GM23338 (cell line): ENCODE measurements around the gene HOXA9. TPM values are rescaled to one million over a fixed set of nuclear protein-coding genes. Genes with fewer than 3 reads are reported as not detected.

Source experiments
- ATAC-seq: fragments of 200-7000 bp; cut with Tn5 transposase; 3 replicates; pipeline ENCODE4 v1.9.1; 2020
- DNase-seq: peaks from one replicate; pipeline ENCODE4 v3.0.0-alpha.2; 2015; ENCODE audit warnings: low spot score
- H2AFZ ChIP-seq: fragments of 200-600 bp; sonication (generic); 2 replicates; pipeline ENCODE4 v1.8.0; 2016; ENCODE audit warnings: antibody characterized with exemption, mild to moderate bottlenecking, moderate library complexity
- H3F3A ChIP-seq: fragments of 200-600 bp; sonication (generic); replicated peaks from 2 replicates; pipeline ENCODE4 v1.8.0; 2017; ENCODE audit warnings: antibody characterized with exemption, mixed run types, low read depth
- H3K27ac ChIP-seq: fragments of 200-600 bp; sonication (generic); 2 replicates; pipeline ENCODE4 v1.6.1; 2016; ENCODE audit warnings: low read depth
- H3K27me3 ChIP-seq: fragments of 200-600 bp; sonication (generic); 2 replicates; pipeline ENCODE4 v1.8.0; 2016; ENCODE audit warnings: mild to moderate bottlenecking, mixed run types, moderate library complexity; ENCODE audit not compliant: insufficient read depth
- H3K36me3 ChIP-seq: fragments of 200-600 bp; sonication (generic); 2 replicates; pipeline ENCODE4 v1.8.0; 2016; ENCODE audit warnings: mild to moderate bottlenecking; ENCODE audit not compliant: insufficient read depth
- H3K4me1 ChIP-seq: fragments of 200-600 bp; sonication (generic); 2 replicates; pipeline ENCODE4 v1.8.0; 2016; ENCODE audit warnings: mild to moderate bottlenecking, moderate library complexity; ENCODE audit not compliant: insufficient read depth
- H3K4me2 ChIP-seq: fragments of 200-600 bp; sonication (generic); 2 replicates; pipeline ENCODE4 v1.7.1; 2017; ENCODE audit warnings: mixed run types
- H3K4me3 ChIP-seq: fragments of 200-600 bp; sonication (generic); 2 replicates; pipeline ENCODE4 v1.6.1; 2016; ENCODE audit warnings: mixed run types
- H3K79me2 ChIP-seq: fragments of 200-600 bp; sonication (generic); replicated peaks from 2 replicates; pipeline ENCODE4 v1.8.0; 2017; ENCODE audit warnings: mild to moderate bottlenecking; ENCODE audit not compliant: insufficient read depth
- H3K9me2 ChIP-seq: fragments of 200-600 bp; sonication (generic); 2 replicates; pipeline ENCODE4 v1.8.0; 2017; ENCODE audit not compliant: insufficient read depth
- H4K20me1 ChIP-seq: fragments of 200-600 bp; sonication (generic); replicated peaks from 2 replicates; pipeline ENCODE4 v1.8.0; 2017; ENCODE audit warnings: mild to moderate bottlenecking; ENCODE audit not compliant: insufficient read depth
- H3K27ac Mint-ChIP-seq: 2 replicates; pipeline ENCODE4 v1.8.0; 2020; ENCODE audit warnings: inconsistent platforms, mild to moderate bottlenecking, moderate library complexity, mixed read lengths
- H3K27me3 Mint-ChIP-seq: 3 replicates; pipeline ENCODE4 v1.8.0; 2022; ENCODE audit warnings: low read depth, mild to moderate bottlenecking, moderate library complexity, mixed read lengths, inconsistent platforms; ENCODE audit not compliant: insufficient read depth, poor library complexity
- H3K36me3 Mint-ChIP-seq: 3 replicates; pipeline ENCODE4 v1.8.0; 2021; ENCODE audit warnings: low read depth, mild to moderate bottlenecking, inconsistent platforms, moderate library complexity, mixed read lengths
- H3K4me1 Mint-ChIP-seq: 3 replicates; pipeline ENCODE4 v1.8.0; 2020; ENCODE audit warnings: mild to moderate bottlenecking, inconsistent platforms, mixed read lengths
- H3K4me3 Mint-ChIP-seq: 3 replicates; pipeline ENCODE4 v1.8.0; 2021; ENCODE audit warnings: moderate library complexity, mild to moderate bottlenecking, inconsistent platforms, mixed read lengths
- H3K9me3 Mint-ChIP-seq: 3 replicates; pipeline ENCODE4 v1.8.0; 2020; ENCODE audit warnings: moderate library complexity, mild to moderate bottlenecking, inconsistent platforms, mixed read lengths
- EZH2 ChIP-seq: fragments of 200-600 bp; sonication (generic); IDR thresholded peaks from one replicate; pipeline ENCODE4 v1.8.0; 2017; ENCODE audit warnings: antibody characterized with exemption, mild to moderate bottlenecking, low read depth; ENCODE audit not compliant: unreplicated experiment
- EZH2phosphoT487 ChIP-seq: fragments of 200-600 bp; sonication (generic); IDR thresholded peaks from one replicate; pipeline ENCODE4 v1.8.1; 2018; ENCODE audit warnings: antibody characterized with exemption; ENCODE audit not compliant: unreplicated experiment
- JUNB ChIP-seq: IDR thresholded peaks from one replicate; pipeline ENCODE4 v1.6.1; 2016; ENCODE audit warnings: antibody characterized with exemption; ENCODE audit not compliant: unreplicated experiment
- STAT1 ChIP-seq: IDR thresholded peaks from one replicate; pipeline ENCODE4 v1.6.1; 2016; ENCODE audit warnings: antibody characterized with exemption; ENCODE audit not compliant: unreplicated experiment
- ZNF114 ChIP-seq: fragments of 250-450 bp; sonication (Bioruptor Pico); IDR thresholded peaks from 2 replicates; pipeline ENCODE4 v1.5.0; 2020; ENCODE audit warnings: mild to moderate bottlenecking, moderate library complexity
- ZNF331 ChIP-seq: fragments of 250-450 bp; sonication (Bioruptor Pico); IDR thresholded peaks from 2 replicates; pipeline ENCODE4 v1.5.0; 2020; ENCODE audit warnings: low read depth, mild to moderate bottlenecking, moderate library complexity
- polyA plus RNA-seq: library from polyadenylated mRNA; unstranded; fragments of >200 nt; fragmentation: Nextera tagmentation; extraction: Ambion mirVana; gene quantifications from 2 replicates; pipeline ENCODE4 v1.2.1, GENCODE V29; 2016
- total RNA-seq: library from RNA; depleted of rRNA; stranded (reverse); fragments of >200 nt; shearing (Covaris generic); gene quantifications from 2 replicates; pipeline ENCODE4 v1.2.3, GENCODE V29; 2014
- TF ChIP-seq, protein P1 (sequence below): fragments of 250-450 bp; sonication (Bioruptor Pico); IDR thresholded peaks from 2 replicates; pipeline ENCODE4 v1.5.0; 2020; ENCODE audit warnings: mild to moderate bottlenecking, moderate library complexity
- TF ChIP-seq, protein P2 (sequence below): IDR thresholded peaks from one replicate; pipeline ENCODE4 v1.6.1; 2018; ENCODE audit warnings: antibody characterized with exemption; ENCODE audit not compliant: unreplicated experiment
- TF ChIP-seq, protein P3 (sequence below), 2 experiments: fragments of 200-600 bp in 1 of 2; sonication (generic) in 1 of 2; conservative IDR thresholded peaks; 2 replicates each; pipeline versions ENCODE4 v1.5.1 to v1.6.1; 2016 to 2017; ENCODE audit warnings: antibody characterized with exemption in 2 of 2, low read depth in 2 of 2, mild to moderate bottlenecking in 2 of 2, moderate library complexity in 1 of 2

HOXA9 gene
- total and polyA plus RNA-seq, 2 experiments from 2014 or later, result not detected

DNA sequence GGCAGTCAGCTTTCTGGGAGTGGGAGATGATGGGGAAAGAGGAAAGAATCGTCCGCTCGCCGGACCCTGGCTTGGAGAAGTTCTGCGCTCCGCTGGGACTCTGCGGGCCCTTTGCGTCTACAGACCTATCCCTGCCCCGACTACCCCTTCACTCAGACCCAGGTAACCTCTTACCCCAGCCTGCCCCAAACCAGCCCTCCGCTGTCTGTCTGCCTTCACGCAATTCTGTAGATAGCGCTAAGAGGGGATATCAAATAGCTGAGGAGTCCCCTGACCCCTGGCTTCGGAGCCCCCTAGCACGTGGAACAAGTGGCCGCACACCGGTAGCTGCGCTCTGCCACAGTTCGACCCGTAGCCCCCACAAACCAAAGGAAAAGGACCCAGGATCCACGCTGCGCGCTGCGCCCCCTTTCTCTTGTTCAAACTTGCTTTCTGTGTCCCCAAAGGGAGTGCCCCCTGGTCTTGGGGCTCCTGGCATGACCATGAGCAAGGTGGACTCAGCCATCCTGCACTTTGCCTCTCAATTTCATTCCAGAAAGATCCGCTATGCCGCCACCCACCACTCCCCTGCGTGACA, 41.8 kb downstream of the HOXA9 start:
- Histone ChIP-seq H3K4me1 (peaks cover 14% of the 10 kb centered on the region; the same call in 1 of the 2 replicates), H2AFZ (no peak overlapping the region), H3K27me3 (peaks cover 100% of the 10 kb centered on the region), H3F3A (peaks cover 62% of the 10 kb centered on the region), H3K4me2 (no peak overlapping the region), H3K79me2 (no peaks in the 10 kb centered on the region), H3K4me3 (no peak overlapping the region), H3K36me3 (no peaks in the 10 kb centered on the region), H4K20me1 (peaks cover 73% of the 10 kb centered on the region), H3K27ac (no peak overlapping the region), H3K9me2 (no peaks in the 10 kb centered on the region)
- no peaks in the 10 kb centered on the region for H3K36me3 Mint-ChIP-seq
- H3K4me1 Mint-ChIP-seq, result peaks cover 16% of the 10 kb centered on the region
- peak; percentile 31 for DNase-seq
- H3K4me3 Mint-ChIP-seq, result no peak overlapping the region
- H3K27ac Mint-ChIP-seq, result no peak overlapping the region
- peak; percentile 62 for TF ChIP-seq EZH2
- no peak for TF ChIP-seq JUNB
- no peak for TF ChIP-seq ZNF331
- peaks cover 6% of the 10 kb centered on the region; the same call in 1 of the 3 replicates for H3K9me3 Mint-ChIP-seq
- ATAC-seq, result peak; percentile 53
- H3K27me3 Mint-ChIP-seq, result peaks cover 100% of the 10 kb centered on the region

DNA sequence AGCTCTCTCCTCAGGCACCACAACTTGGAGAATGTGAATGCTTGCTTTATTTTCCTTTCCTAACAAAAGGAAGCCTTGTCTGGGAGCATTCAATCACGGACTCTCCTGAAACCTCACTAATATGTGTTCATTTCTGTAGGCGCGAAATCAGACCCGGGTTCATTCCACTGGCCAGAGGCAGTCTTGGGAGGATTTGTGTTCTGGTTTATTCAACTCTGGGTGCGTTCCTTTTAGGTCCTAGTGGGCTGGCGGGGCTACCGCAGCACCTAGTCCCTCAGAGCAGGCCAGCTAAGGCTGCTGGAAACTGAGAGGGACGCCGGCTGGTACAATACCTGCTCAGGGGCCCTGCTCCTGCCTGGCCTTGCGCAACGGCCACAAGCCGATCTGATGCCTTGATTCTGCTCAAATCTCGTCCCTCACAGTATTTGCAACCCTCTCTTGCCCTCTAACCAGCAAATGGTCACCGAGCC, 42.3 kb downstream of the HOXA9 start:
- peak; percentile 66 for ATAC-seq
- no peaks in the 10 kb centered on the region for H3K36me3 Mint-ChIP-seq
- H3K4me3 Mint-ChIP-seq, result no peak overlapping the region
- H3K4me1 ChIP-seq, result peaks cover 20% of the 10 kb centered on the region
- peaks cover 62% of the 10 kb centered on the region for H3F3A ChIP-seq
- peaks cover 71% of the 10 kb centered on the region for H4K20me1 ChIP-seq
- H2AFZ ChIP-seq, result no peak overlapping the region
- H3K9me2 ChIP-seq, result no peaks in the 10 kb centered on the region
- TF ChIP-seq, protein P1, sequence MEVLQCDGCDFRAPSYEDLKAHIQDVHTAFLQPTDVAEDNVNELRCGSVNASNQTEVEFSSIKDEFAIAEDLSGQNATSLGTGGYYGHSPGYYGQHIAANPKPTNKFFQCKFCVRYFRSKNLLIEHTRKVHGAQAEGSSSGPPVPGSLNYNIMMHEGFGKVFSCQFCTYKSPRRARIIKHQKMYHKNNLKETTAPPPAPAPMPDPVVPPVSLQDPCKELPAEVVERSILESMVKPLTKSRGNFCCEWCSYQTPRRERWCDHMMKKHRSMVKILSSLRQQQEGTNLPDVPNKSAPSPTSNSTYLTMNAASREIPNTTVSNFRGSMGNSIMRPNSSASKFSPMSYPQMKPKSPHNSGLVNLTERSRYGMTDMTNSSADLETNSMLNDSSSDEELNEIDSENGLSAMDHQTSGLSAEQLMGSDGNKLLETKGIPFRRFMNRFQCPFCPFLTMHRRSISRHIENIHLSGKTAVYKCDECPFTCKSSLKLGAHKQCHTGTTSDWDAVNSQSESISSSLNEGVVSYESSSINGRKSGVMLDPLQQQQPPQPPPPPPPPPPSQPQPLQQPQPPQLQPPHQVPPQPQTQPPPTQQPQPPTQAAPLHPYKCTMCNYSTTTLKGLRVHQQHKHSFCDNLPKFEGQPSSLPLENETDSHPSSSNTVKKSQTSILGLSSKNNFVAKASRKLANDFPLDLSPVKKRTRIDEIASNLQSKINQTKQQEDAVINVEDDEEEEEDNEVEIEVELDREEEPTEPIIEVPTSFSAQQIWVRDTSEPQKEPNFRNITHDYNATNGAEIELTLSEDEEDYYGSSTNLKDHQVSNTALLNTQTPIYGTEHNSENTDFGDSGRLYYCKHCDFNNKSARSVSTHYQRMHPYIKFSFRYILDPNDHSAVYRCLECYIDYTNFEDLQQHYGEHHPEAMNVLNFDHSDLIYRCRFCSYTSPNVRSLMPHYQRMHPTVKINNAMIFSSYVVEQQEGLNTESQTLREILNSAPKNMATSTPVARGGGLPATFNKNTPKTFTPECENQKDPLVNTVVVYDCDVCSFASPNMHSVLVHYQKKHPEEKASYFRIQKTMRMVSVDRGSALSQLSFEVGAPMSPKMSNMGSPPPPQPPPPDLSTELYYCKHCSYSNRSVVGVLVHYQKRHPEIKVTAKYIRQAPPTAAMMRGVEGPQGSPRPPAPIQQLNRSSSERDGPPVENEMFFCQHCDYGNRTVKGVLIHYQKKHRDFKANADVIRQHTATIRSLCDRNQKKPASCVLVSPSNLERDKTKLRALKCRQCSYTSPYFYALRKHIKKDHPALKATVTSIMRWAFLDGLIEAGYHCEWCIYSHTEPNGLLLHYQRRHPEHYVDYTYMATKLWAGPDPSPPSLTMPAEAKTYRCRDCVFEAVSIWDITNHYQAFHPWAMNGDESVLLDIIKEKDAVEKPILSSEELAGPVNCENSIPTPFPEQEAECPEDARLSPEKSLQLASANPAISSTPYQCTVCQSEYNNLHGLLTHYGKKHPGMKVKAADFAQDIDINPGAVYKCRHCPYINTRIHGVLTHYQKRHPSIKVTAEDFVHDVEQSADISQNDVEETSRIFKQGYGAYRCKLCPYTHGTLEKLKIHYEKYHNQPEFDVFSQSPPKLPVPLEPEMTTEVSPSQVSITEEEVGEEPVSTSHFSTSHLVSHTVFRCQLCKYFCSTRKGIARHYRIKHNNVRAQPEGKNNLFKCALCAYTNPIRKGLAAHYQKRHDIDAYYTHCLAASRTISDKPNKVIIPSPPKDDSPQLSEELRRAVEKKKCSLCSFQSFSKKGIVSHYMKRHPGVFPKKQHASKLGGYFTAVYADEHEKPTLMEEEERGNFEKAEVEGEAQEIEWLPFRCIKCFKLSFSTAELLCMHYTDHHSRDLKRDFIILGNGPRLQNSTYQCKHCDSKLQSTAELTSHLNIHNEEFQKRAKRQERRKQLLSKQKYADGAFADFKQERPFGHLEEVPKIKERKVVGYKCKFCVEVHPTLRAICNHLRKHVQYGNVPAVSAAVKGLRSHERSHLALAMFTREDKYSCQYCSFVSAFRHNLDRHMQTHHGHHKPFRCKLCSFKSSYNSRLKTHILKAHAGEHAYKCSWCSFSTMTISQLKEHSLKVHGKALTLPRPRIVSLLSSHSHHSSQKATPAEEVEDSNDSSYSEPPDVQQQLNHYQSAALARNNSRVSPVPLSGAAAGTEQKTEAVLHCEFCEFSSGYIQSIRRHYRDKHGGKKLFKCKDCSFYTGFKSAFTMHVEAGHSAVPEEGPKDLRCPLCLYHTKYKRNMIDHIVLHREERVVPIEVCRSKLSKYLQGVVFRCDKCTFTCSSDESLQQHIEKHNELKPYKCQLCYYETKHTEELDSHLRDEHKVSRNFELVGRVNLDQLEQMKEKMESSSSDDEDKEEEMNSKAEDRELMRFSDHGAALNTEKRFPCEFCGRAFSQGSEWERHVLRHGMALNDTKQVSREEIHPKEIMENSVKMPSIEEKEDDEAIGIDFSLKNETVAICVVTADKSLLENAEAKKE (CRISPR knock-in tag), result no peak
- TF ChIP-seq ZNF114 (CRISPR knock-in tag), result no peak
- TF ChIP-seq ZNF331, result no peak
- TF ChIP-seq, protein P2, sequence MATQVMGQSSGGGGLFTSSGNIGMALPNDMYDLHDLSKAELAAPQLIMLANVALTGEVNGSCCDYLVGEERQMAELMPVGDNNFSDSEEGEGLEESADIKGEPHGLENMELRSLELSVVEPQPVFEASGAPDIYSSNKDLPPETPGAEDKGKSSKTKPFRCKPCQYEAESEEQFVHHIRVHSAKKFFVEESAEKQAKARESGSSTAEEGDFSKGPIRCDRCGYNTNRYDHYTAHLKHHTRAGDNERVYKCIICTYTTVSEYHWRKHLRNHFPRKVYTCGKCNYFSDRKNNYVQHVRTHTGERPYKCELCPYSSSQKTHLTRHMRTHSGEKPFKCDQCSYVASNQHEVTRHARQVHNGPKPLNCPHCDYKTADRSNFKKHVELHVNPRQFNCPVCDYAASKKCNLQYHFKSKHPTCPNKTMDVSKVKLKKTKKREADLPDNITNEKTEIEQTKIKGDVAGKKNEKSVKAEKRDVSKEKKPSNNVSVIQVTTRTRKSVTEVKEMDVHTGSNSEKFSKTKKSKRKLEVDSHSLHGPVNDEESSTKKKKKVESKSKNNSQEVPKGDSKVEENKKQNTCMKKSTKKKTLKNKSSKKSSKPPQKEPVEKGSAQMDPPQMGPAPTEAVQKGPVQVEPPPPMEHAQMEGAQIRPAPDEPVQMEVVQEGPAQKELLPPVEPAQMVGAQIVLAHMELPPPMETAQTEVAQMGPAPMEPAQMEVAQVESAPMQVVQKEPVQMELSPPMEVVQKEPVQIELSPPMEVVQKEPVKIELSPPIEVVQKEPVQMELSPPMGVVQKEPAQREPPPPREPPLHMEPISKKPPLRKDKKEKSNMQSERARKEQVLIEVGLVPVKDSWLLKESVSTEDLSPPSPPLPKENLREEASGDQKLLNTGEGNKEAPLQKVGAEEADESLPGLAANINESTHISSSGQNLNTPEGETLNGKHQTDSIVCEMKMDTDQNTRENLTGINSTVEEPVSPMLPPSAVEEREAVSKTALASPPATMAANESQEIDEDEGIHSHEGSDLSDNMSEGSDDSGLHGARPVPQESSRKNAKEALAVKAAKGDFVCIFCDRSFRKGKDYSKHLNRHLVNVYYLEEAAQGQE, result no peak
- no peak for TF ChIP-seq STAT1
- TF ChIP-seq, protein P3, sequence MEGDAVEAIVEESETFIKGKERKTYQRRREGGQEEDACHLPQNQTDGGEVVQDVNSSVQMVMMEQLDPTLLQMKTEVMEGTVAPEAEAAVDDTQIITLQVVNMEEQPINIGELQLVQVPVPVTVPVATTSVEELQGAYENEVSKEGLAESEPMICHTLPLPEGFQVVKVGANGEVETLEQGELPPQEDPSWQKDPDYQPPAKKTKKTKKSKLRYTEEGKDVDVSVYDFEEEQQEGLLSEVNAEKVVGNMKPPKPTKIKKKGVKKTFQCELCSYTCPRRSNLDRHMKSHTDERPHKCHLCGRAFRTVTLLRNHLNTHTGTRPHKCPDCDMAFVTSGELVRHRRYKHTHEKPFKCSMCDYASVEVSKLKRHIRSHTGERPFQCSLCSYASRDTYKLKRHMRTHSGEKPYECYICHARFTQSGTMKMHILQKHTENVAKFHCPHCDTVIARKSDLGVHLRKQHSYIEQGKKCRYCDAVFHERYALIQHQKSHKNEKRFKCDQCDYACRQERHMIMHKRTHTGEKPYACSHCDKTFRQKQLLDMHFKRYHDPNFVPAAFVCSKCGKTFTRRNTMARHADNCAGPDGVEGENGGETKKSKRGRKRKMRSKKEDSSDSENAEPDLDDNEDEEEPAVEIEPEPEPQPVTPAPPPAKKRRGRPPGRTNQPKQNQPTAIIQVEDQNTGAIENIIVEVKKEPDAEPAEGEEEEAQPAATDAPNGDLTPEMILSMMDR (conservative IDR thresholded peaks at IDR 0.05; ENCODE audit: low read depth in 2 of 2), result no peak
- peak; percentile 80 for TF ChIP-seq EZH2phosphoT487
- peak; percentile 99 for TF ChIP-seq EZH2
- no peak overlapping the region for H3K27ac ChIP-seq
- H3K9me3 Mint-ChIP-seq, result peaks cover 6% of the 10 kb centered on the region; the same call in 1 of the 3 replicates
- no peak overlapping the region for H3K27ac Mint-ChIP-seq
- peak; percentile 54 for DNase-seq
- peak overlapping the region; percentile 42; the same call in 1 of the 2 replicates for H3K4me2 ChIP-seq
- no peak overlapping the region for H3K4me3 ChIP-seq
- H3K4me1 Mint-ChIP-seq, result peaks cover 16% of the 10 kb centered on the region
- peaks cover 100% of the 10 kb centered on the region for H3K27me3 Mint-ChIP-seq
- H3K36me3 ChIP-seq, result no peaks in the 10 kb centered on the region
- no peaks in the 10 kb centered on the region for H3K79me2 ChIP-seq
- H3K27me3 ChIP-seq, result peaks cover 100% of the 10 kb centered on the region
